Measurements from ENCODE around the gene LRSAM1.

LRSAM1 gene

DNA sequence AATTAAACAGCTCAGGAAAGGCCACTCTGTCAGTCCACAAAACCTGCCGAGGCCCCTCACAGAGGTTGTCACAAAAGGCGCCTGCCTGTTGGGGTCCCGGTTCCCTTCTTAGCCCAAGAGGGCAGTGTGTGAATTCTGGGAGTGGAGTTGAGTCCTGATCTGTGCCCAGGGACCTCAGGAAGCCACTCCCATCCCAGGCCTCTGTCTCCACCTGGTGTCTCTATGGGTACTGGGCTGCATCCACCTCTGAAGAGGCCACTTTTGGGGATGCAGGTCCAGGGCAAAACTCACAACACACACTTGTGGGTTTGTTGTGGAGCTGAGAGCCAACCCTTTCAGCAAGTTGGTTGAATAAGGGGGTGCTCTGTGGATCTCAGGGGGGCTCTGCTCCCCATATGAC is 86.5 kb downstream of the LRSAM1 start:
- peak; percentile 30 for DNase-seq

DNA sequence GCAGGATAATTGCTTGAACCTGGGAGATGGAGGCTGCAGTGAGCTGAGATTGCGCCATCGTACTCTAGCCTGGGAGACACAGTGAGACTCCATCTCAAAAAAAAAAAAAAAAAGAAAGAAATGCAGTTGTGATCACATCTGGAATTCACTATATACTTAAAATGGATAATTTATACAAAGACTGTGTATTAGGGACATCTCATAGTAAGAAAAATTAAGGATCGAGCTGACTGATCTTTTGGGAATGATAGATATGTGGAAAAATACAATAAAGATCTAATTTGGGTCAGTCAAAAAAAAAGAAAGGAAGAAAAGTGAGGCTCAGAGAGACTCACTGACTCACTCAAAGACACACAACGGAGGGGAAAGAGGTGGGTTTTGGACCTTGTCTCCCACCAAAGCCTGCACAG is 87.5 kb downstream of the LRSAM1 start:
- DNase-seq, result no peak

- DNase-seq, result no peak
Observed at GRCh38 chr9:127539259-127539981, 88.1 kb downstream of the LRSAM1 start.

DNA sequence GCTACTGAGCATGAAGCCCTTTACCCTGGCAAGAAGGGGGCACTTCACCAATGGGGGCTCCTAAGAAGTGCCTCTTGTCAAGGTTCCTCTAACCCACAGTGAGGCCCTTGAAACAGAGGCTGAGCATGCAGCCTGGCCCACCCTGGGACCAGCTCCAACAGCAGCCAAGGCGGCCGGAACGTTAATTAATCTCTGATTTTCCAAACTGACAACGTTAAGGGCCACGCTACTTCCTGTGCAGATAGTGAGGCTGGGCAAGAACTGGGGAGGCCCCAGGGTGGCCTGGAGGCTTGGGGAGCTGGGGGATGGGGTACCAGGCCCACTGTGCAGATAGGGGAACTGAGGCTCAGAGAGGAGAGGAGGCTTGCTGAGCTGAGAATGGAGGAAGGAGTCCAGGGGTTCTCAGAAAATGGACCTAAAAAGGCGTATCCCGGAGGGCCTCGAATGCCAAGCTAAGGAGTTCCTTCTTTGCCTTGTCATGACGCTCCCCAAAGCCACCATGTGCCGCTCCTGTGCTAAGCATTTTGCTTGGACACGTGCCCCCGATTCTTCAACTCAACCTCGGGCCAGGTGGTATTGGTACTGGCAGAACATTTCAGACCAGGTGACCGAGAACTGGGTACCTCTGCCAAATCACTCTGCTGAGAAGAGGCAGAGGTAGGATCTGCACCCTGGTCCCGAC is 88.8 kb downstream of the LRSAM1 start:
- DNase-seq, result no peak

DNA sequence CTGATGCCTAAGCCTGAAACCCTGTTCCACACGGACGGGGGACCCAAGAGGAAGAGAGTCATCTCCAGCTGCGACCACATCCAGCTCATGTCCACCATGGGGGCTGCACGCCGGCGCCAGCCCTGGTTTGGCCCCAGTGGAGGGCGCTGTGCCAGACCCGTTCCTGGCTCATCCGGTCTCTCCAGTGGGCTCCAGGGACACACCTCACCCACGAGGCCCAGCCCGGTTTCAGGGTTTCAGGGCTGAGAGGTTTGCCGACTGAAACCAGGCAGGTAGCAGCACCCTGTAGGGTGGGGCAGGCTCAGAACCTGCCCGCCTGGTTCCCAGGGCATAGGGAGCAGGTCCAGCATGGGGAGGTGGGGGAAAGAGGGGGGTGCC is 89.3 kb downstream of the LRSAM1 start:
- no peak for DNase-seq

DNA sequence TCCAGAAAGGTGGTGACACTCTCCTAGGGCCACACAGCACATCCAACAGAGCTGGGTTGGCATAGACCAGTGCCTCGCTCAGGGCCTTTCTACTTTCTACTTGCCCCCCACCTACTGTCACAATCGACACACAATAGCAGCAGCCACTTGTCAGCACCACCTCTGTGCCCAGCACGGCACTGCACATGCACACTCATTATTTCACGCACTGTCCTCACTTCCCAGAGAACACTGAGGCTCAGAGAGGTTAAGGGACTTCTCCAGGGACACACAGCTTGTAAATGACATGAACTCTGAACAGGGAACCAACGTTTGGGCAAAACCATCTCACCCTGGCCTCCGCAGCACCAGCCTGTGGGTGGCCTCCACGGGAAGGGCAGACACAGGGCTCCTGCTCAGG is 89.9 kb downstream of the LRSAM1 start:
- no peak for DNase-seq

- DNase-seq, result no peak
Observed at GRCh38 chr9:127541865-127542264, 90.6 kb downstream of the LRSAM1 start.

GRCh38 chr9:127543221-127543620 is 91.9 kb downstream of the LRSAM1 start:
- no peak for DNase-seq

DNA sequence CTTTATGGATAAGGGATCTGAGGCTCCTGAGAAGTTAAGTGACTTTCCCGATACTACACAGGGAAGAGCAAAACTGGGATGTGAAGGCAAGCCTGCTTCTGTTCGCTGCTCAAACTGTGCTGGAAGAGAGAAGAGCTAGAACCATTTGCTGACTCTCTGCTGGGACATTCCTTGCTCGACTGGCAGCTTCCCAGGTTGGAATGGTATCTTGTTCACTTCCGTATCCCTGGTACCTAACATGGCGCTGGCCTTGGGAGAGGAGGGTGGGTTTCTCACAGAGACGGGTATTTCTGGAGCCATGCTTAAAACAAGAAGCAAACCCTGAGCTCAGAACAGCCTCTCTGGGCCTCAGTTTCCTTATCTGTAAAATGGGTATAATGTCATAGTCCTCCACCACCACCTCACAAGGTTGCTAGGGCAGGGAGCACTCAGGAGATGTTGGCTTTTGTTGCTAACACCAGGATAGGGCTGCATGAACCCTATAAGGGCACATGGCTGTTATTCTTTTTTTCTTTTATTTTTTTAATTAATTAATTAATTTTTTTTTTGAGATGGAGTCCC is 92.7 kb downstream of the LRSAM1 start:
- no peak for DNase-seq

DNA sequence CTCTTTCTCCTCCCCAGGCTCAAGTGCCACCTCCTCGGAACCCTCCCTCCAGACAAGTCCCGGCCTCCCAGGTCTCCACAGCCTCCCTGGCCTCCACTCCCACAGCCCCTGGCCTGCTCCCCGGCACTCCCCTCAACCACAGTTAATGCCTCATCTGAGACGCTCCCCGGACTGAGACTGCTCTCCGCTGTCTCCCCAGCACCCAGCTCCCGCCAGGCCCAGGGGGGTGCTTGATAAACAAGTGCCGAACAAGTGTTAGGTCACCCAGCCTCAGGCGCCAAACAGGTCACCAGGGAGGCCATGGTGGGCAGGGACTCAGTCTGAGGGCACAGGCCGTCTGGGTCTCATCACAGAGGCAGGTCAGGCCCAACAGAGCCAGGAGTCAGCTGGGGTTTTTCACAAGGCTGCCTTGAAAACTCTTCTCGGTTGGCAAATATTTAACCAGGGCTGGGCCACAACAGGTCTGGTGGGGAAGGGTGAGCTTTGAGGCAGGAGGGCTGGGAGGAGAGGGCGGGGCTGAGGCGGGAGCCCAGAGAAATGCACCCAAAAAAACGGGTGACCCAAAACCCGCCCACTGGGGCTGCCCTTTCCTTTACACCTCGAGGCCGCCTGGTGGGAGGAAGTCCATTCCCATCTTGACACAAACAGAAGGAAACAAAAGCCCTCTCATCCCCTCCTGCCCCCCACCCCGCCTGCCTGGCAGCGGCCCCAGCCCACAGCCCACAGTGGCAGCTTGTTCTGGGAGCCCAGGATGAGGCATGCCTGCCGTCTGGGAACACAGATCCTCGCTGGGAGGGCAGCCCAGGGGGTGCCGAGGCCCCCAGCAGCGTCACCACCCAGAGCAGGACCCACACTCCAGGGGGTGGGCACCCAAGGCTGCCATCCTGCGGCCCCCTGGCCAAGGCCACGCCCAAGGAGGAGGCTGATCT is 94.2 kb downstream of the LRSAM1 start:
- no peak for DNase-seq

- DNase-seq, result no peak
Observed at GRCh38 chr9:127546125-127546832, 95.0 kb downstream of the LRSAM1 start.

DNA sequence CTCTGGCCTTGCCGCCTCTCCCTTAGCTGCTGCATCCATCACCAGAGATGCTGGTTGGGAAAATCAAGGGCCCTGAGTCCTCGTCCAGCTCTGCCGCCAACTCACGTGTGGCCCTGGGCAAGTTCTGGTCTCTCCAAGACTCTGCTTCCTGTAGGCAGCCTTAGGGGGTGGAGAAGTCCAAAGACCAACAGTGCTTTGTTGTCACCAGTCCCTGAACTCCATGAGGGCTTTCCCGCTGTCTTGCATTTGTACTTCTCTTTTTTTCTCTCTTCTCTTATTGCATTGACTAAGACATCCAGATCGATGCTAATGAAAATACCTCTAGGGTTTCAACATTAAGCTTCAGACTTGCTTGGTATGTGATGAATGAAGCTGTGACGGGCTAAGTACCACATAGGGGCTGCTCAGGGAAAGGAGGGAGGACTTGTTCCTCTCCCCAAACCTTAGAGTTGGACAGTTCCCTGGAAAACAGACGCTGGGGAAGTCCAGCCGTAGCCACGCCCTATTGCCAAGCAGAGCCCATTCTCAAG is 97.1 kb downstream of the LRSAM1 start:
- no peak for DNase-seq

- no peak for DNase-seq
Observed at GRCh38 chr9:127549218-127549617, 97.9 kb downstream of the LRSAM1 start.

- no peak for DNase-seq
Observed at GRCh38 chr9:127549751-127550150, 98.4 kb downstream of the LRSAM1 start.

DNA sequence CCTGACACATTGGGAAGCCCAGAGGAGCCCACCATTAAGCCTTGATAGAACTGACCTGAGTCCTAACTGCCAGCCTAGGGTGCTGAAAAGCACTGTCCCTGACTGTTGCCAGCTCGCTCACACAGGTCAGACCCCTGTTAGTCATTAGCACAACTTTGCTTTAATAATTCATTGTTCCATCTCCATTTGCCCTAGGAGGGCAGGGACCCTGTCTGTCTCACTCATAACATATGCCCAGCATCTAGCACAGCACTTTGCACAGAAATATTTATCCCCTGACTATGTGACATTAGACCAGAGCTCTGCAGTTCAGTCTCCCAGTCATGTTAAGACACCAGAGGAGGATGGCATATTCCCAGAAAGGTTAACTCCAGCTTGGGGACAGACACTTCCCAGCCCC is 99.0 kb downstream of the LRSAM1 start:
- no peak for DNase-seq

DNA sequence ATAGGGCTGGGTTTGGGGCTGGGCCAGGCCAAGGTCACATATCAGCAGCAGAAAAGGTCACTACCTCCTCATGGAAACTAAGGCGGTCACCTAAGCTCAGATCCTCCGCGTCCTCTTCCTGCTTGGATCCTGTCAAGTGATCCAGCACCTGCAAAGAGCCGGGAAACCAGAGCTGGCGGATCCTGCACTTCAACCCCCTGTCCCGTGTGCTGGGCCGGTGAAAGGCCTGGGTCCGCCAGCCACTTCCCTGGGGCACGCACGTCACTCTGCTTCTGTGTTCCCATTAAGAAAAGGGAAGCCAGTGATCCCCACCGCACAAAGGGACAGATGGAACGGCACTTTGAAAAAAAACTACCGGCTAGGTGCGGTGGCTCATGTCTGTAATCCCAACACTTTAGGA is 99.4 kb downstream of the LRSAM1 start:
- no peak for DNase-seq

All from NCI-H82 (cell line).